GM19438 (cell line): Measurements from ENCODE around the gene SORBS2.

Experiments
- ATAC-seq: cut with Tn5 transposase; IDR thresholded peaks from one replicate; pipeline ENCODE4 v1.9.1; 2021; ENCODE audit warnings: low read depth; ENCODE audit not compliant: unreplicated experiment

SORBS2 gene

GRCh38 chr4:185654965-185655554, 156.9 kb downstream of the SORBS2 start:
- no peak for ATAC-seq

- no peak for ATAC-seq
These were observed 157.7 kb downstream of the SORBS2 start for GRCh38 chr4:185654311-185654710.

- no peak for ATAC-seq
These were observed 160.1 kb downstream of the SORBS2 start for GRCh38 chr4:185651851-185652250.

- ATAC-seq = no peak
These were observed 160.8 kb downstream of the SORBS2 start for GRCh38 chr4:185651137-185651677.

GRCh38 chr4:185648631-185649030, 163.4 kb downstream of the SORBS2 start:
- no peak for ATAC-seq

- no peak for ATAC-seq
These were observed 166.6 kb downstream of the SORBS2 start for GRCh38 chr4:185645403-185645802.

GRCh38 chr4:185644408-185644807, 167.6 kb downstream of the SORBS2 start:
- ATAC-seq = no peak

- ATAC-seq = no peak
These were observed 169.1 kb downstream of the SORBS2 start for GRCh38 chr4:185642907-185643306.

GRCh38 chr4:185640811-185641675, 171.0 kb downstream of the SORBS2 start:
- no peak for ATAC-seq

- no peak for ATAC-seq
These were observed 173.3 kb downstream of the SORBS2 start for GRCh38 chr4:185638548-185639301.

DNA sequence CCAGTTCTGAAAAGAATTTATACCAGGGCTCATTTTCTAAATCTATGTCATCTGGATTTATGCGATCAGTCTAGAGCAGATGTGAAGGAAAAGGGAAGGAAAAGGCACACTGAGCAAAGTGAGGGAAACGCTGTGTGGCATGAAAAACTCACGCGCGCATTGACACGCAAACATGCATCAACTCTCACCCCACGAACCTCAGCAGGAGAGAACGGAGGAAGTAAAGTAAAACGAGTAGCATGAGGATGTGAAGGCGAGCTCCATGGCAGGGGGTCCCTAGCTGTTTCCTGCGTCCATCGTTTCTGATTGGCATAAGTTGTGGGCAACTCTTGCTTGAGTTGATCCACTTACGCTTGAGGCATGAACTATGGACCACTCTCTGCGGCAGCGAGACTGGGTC, 173.9 kb downstream of the SORBS2 start:
- no peak for ATAC-seq

DNA sequence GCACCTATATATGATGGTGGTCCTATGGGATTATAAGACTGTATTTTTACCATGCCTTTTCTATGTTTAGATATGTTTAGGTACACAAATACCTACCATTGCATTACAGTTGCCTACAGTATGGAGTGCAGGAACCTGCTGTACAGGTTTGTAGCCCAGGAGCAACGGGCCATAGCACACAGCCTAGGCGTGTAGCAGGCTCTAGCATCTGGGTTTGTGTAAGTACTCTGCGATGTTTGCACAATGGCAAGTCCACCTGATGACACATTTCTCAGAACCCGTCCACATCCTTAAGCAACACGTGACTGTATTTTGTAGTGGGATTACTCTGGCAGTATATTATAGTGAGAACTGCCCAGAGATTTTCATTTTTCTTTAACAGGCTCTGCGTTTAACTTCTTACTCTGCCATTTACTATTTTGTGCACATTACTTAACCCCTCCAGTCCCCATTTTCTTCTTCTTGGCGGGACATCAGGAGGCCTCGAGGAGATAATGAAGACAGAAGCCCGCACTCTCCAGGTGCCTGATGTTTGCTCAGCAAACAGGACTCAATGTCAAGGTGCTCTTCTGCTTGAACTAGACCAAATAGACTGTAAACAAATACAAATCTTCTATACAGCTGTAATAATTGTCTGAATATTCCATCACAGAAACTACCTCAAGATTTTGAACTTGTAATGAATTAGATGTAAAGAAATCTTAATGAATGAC, 174.7 kb downstream of the SORBS2 start:
- ATAC-seq = no peak

DNA sequence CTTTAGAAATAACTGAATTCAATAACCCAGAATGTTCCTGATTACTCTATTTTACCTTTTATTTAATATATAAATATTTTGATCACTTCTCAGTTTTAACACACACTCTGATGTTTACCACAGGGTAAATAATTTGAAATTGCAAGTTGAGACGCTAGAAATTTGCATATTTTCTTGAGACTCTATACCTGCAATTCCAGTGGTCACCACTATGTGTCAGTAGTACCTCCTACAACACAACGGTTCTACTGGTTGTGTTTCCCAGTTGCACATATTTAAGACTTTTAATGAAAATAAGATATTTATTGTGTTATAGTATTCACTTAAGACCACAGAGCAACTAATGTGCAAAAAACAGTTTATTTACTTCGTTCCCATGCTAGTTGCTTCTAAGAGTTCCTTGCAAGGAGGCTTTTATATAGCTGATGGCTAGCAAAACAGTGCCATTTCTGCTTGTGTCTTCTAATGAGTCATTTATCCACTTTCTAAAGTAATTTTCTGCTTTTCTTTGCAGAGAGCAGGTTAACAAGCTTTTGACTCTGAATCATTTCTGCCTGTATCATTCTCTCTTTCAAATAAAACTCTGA, 177.8 kb downstream of the SORBS2 start:
- ATAC-seq = no peak

- ATAC-seq = no peak
These were observed 185.2 kb downstream of the SORBS2 start for GRCh38 chr4:185626798-185627197.

DNA sequence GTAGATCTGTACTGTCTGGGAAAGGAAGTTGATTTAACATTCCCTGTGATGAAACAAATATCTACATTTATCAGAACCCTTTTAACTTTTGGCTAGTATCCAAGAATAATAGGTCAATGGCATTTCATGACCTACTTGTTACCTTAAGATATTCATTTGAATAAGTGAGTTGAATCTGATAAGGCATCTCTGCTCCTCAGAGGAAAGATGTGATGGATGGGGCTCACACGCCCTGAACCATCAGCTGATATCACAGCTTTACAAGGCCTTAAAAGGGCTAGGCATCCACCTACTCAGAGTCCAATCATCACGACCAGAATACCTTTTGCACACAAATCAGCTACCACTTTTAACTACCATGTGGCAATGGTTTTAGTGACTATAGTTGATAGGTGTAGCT, 186.5 kb downstream of the SORBS2 start:
- ATAC-seq = no peak

GRCh38 chr4:185624259-185624589, 187.8 kb downstream of the SORBS2 start:
- ATAC-seq = no peak

DNA sequence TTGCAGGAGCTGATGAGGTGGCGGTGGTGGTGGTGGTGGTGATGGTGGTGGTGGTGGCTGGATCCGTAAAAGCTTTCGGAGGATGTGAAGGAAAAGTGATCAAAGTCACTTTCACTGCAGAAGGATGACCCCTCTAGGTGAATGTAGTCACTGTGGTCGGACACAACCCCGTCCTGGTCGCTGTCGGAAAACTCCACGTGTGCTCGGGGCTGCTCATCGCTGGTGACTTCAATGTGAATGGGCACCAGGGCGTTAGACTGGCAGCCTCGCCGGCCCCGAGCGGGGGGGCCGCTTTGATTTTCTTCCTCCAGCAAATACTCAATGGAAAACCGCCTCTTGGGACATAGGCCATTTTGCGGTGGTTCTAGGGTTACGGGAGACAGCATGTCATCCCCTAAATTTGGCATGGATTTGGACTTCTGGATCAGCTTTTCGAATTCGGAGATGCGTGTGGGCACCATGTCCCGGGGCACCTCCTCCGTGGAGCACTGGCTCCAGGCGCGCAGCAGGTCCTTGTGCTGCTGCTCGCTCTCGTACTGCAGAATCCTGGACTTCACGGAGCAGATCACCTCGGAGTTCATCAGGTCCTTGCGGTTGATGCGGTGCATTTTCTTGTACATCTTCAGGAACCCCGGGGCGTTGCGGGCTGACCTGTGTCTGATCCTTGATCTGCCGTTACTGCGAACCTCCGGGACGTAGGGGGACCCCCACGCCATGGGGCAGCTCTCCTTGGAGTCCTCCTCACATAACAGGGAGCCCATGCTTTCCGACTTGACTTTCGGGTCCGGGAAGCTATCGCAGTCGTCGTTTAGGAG, 188.3 kb downstream of the SORBS2 start:
- no peak for ATAC-seq

DNA sequence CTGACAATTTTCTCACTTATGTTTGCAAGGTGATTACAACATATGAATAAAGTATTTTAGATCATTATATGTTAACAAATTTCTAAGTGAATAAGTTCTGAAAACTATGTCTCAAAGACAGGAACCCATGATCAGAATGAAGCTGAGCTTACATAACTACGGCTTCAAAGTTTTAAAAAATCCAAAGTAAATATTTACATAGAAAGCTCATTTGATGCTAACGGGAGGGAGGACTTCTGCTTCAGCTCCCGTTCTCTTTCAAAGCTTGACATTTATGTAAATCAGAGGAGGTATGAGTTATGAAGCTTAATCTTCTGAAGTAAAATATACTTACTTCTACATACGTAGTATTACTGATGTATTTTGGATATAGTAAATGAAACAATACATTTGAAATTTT, 203.8 kb downstream of the SORBS2 start:
- ATAC-seq = no peak

DNA sequence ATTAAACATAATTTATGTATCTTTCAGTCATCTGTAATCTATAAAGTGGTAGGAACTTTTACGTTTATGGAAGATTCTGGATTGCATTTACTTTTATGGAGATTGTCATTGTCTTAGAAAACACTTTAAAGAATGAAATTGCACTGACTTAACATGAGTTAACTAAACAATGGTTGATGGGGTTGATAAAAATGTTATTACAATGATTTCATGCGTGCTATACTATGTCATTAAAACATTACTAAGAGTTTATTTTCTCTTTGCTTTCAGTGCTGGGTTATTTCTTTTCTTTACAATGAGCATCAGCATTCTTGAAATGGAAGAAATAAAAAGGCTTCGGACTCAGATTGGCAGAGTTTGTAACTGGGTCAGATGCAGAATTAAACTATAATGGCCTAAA, 209.6 kb downstream of the SORBS2 start:
- ATAC-seq = no peak
